HG03571 (cell line): ENCODE results near the gene DUSP9.

Experiments
- ATAC-seq: cut with Tn5 transposase; IDR thresholded peaks from one replicate; pipeline ENCODE4 v1.9.1; 2021; ENCODE audit not compliant: unreplicated experiment

The DUSP9 gene

DNA sequence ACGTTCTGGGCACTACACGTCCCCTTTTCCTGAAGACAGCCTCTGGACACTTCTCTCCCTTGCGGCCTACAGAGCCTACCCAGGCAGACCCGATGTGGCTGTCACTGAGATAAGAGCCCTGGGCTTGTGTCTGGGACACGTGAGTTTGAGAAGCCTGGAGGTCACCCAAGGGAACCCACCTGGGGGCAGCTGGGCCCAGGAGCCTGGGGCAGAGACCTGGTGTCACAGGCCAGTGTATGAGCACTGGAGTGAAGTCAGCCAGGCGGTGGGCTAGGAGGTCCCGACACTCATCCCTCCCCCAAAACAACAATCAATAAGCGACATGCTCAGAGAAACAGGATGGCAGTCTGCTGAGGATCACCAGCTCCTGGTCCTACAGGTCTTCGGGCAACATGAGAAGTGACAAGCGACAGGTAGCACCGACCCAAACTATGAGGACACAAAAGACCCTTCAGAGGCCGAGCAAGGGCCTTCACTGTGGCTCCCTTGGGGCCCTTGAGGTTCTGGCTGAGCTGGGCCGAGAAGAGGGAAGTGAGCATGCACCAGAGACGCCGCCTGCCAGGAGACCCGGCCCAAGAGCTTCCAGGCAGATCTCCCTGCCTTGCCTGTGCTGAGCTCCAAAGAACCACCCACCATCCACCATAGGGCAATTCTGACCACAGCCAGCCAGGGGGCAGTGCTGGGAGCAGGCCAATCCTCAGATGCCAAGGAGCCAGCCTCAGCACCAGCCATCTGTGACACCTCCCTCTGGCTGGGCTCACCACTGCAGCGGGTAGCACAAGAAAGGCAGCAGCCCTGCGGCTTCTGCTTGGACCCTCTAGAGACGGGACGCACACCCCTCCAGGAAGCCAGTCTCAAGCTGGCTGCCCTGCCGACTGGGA lies 11.0 kb upstream of the DUSP9 start:
- no peak for ATAC-seq

DNA sequence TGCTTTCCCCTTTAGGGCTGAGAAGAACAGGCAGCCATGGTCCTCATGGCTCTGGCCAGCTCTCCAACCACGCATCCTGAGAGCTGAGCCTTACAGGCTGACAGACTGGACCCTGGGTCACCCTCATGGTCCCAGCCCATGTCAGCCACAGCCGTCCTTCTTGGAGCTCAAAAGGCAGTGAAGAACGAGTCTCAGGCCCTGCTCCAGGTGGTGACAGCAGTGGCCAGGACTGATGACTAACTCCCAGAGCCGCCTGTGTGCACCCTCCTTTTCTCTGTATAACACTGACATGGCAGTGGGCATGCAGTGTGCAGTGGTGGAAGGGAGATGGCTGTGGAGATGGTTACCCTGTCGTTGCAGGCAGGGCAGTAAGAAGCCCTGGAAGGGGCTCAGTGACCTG lies 10.3 kb upstream of the DUSP9 start:
- no peak for ATAC-seq

DNA sequence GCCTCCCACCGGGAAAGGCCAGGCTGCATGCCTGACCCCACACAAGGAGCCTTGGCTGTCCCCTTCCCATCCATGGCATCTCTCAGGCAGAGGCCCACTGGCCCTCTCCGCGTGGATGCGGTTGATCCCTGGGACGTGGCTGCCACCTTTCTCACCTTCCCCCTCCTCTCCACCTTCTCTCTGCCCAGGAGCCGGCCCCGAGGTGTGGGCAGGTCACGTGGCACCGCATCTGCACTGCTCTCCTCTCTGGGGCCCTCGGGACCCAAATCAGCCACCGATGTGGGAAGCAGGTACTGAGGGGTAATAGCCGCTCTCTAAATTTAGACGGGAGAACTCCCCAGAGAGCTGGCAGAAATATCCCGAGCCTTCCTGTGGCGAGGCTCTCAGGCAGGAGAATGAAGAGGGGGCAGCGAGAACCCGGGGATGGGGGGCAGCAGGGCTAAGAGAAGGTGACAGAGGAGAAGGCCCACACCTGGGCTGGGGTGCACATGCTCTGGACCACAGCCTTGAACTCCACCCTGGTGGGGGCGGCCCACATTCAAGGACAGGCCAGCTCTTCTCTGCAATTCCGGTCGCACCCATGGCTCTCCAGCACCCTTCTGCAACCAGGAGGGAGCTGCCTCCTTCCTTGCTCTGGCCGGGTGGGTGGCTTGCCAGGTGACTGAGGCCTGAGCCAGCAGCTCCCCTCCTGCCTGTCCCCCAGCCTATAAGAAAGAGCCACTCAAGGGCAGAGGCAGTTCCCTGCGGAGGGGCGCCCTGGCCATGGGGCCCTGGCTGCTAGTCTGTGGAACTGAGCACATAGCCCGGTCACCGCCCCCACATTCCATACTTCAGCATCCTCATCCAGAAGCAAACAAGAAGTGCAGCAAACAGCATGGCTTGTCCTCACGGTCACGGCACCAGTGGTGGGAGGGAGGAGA lies 9.6 kb upstream of the DUSP9 start:
- no peak for ATAC-seq

- ATAC-seq: no peak
Observed at GRCh38 chrX:153638041-153638371, 9.0 kb upstream of the DUSP9 start.

- ATAC-seq: no peak
Observed at GRCh38 chrX:153638436-153639176, 8.4 kb upstream of the DUSP9 start.

- no peak for ATAC-seq
Observed at GRCh38 chrX:153639177-153640044, 7.6 kb upstream of the DUSP9 start.

- no peak for ATAC-seq
Observed at GRCh38 chrX:153640045-153640686, 6.8 kb upstream of the DUSP9 start.

- ATAC-seq: no peak
Observed at GRCh38 chrX:153640736-153641575, 6.0 kb upstream of the DUSP9 start.

DNA sequence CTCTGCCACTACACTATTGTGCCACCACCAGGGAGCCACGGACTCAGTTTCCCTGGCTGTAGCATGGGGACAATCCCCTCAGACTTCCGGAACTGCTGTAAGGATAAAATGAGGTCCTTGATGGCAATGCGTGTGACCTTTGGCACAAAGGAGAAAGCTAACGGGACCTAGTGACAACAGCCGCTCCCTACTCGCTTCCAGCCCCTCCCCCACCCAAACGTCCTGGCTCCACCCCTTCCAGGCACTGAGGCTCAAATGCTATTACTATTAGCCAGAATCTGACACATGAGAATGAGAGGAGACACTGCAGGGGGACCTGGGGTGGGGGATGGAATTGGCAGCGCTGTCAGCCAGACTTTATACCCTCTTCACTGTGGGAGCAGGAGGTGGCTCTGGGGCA lies 5.4 kb upstream of the DUSP9 start:
- ATAC-seq: no peak

- no peak for ATAC-seq
Observed at GRCh38 chrX:153642051-153642654, 4.8 kb upstream of the DUSP9 start.

- no peak for ATAC-seq
Observed at GRCh38 chrX:153642655-153643430, 4.2 kb upstream of the DUSP9 start.

- ATAC-seq: no peak
Observed at GRCh38 chrX:153643431-153644351, 3.3 kb upstream of the DUSP9 start.

DNA sequence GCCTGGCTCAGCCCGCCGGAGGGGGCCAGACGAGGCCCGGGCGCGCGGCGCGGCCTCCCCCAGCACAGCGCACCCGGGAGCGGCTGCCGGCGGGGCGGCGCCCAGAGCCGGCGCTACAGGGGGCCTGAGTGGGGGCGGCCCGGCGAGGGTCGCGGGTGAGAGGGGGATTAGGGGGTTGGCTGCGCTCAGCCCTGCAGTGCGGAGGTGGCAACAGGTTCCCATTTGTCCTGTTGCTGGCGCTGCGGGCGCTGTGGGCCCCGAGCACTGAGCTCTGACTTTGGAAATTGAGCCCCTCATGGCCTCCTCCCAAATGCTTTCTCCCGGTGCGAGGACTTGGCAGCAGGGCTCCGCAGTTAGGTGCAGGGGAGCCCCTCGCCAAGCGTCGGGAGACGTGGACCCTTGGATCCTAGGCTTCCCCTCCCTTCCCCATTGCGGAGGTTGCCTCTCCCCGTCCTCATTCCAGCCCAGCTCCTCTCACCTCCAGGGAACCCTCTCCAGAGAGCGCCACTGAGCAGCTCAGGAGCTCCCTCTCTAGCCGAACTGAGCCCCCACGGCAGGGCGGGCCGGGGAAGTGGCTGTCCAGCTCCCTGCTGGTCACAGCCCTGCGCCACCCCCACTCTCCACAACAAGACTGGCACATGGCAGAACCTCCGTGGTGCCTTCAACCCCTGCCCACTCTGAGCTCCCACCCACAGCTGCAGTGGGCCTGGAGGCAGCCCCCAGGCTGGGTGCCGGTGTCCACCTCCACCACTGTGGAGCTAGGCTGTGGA lies 2.5 kb upstream of the DUSP9 start:
- ATAC-seq: no peak

GRCh38 chrX:153645151-153645550 lies 1.9 kb upstream of the DUSP9 start:
- ATAC-seq: no peak

DNA sequence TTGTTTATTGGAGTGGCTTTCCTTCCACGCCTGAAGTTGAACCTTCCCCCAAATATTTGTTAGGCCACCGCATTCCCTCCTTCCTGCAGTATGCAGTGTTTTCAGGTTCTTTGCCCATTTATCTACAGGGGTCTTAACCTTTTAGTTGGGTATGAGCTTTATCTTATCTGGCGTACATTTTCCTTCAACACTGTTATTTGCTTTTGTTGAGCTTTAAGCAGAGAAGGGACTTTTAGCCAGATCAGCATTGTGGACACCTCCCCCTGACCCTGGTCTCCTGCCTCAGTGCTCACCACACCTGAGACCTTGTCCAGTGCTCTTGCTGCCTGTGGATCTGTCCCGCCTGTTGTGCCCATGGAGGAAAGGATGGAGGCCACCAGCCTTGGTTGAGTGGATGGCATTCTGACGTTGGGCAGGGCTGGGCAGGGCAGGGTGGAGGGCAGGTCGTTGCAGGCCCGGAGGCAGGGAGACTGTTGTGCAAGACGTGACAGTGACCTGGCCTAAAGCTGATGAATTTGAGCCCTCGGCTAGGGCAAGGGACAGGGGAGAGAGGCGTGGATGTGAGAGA lies 998 bp upstream of the DUSP9 start:
- ATAC-seq: no peak
